Adipocyte (in vitro differentiated cells): ENCODE data around the gene CTNNA1.
A peak's percentile ranks its signal among the peaks of the same experiment; 100 is the strongest.
"Not testable (repeated sequence)": the region's sequence is repeated elsewhere in the genome, so short reads cannot be mapped to it uniquely, and the experiment has no call there.

Source experiments
- DNase-seq: peaks from one replicate; pipeline ENCODE4 v3.0.0-alpha.2; 2015; ENCODE audit warnings: low read depth
- H3K27me3 ChIP-seq: replicated peaks from 2 replicates; pipeline ENCODE4 v1.7.0; 2013; ENCODE audit warnings: mild to moderate bottlenecking, low read length, moderate library complexity; ENCODE audit not compliant: control insufficient read depth, insufficient read depth
- H3K36me3 ChIP-seq: 2 replicates; pipeline ENCODE4 v1.7.0; 2013; ENCODE audit warnings: low read length, mild to moderate bottlenecking, moderate library complexity; ENCODE audit not compliant: control insufficient read depth, insufficient read depth, severe bottlenecking
- H3K4me1 ChIP-seq: 2 replicates; pipeline ENCODE4 v1.7.0; 2013; ENCODE audit warnings: mild to moderate bottlenecking, low read length, moderate library complexity; ENCODE audit not compliant: control insufficient read depth, insufficient read depth
- H3K4me3 ChIP-seq: 2 replicates; pipeline ENCODE4 v1.7.0; 2013; ENCODE audit warnings: mild to moderate bottlenecking, low read length, moderate library complexity
- H3K9ac ChIP-seq: 2 replicates; pipeline ENCODE4 v1.7.0; 2013; ENCODE audit warnings: mild to moderate bottlenecking, low read length, moderate library complexity
- H3K9me3 ChIP-seq: 2 replicates; pipeline ENCODE4 v1.7.0; 2013; ENCODE audit warnings: mild to moderate bottlenecking, low read length, moderate library complexity; ENCODE audit not compliant: control insufficient read depth

The CTNNA1 gene

GRCh38 chr5:138712791-138713190 is 40.4 kb upstream of the CTNNA1 start:
- H3K9me3 ChIP-seq, result no peaks in the 10 kb centered on the region
- H3K36me3 ChIP-seq, result no peaks in the 10 kb centered on the region
- no peak overlapping the region for H3K4me3 ChIP-seq
- DNase-seq, result no peak
- peaks cover 3% of the 10 kb centered on the region for H3K27me3 ChIP-seq
- H3K4me1 ChIP-seq, result no peaks in the 10 kb centered on the region
- H3K9ac ChIP-seq, result no peak overlapping the region

GRCh38 chr5:138713247-138713646 is 40.0 kb upstream of the CTNNA1 start:
- Histone ChIP-seq H3K9ac (no peak overlapping the region), H3K4me1 (no peaks in the 10 kb centered on the region), H3K9me3 (no peaks in the 10 kb centered on the region), H3K36me3 (no peaks in the 10 kb centered on the region), H3K4me3 (no peak overlapping the region), H3K27me3 (peaks cover 3% of the 10 kb centered on the region)
- no peak for DNase-seq

- no peak overlapping the region for H3K9ac ChIP-seq
- H3K4me3 ChIP-seq, result no peak overlapping the region
- peaks cover 3% of the 10 kb centered on the region for H3K27me3 ChIP-seq
- H3K4me1 ChIP-seq, result no peaks in the 10 kb centered on the region
- DNase-seq, result no peak
- H3K36me3 ChIP-seq, result no peaks in the 10 kb centered on the region
- H3K9me3 ChIP-seq, result no peaks in the 10 kb centered on the region
These were observed 38.5 kb upstream of the CTNNA1 start for GRCh38 chr5:138714694-138715093.

GRCh38 chr5:138715931-138716432 is 37.2 kb upstream of the CTNNA1 start:
- H3K4me1 ChIP-seq, H3K9me3 ChIP-seq, H3K27me3 ChIP-seq, DNase-seq, H3K4me3 ChIP-seq, H3K9ac ChIP-seq, H3K36me3 ChIP-seq: not testable (repeated sequence)

GRCh38 chr5:138716456-138716924 is 36.7 kb upstream of the CTNNA1 start:
- H3K9ac ChIP-seq, result no peak overlapping the region
- no peak overlapping the region for H3K4me3 ChIP-seq
- H3K36me3 ChIP-seq, result no peaks in the 10 kb centered on the region
- peaks cover 3% of the 10 kb centered on the region for H3K27me3 ChIP-seq
- no peak for DNase-seq
- no peaks in the 10 kb centered on the region for H3K4me1 ChIP-seq
- H3K9me3 ChIP-seq, result no peaks in the 10 kb centered on the region

GRCh38 chr5:138717399-138717798 is 35.8 kb upstream of the CTNNA1 start:
- Histone ChIP-seq H3K36me3 (no peaks in the 10 kb centered on the region), H3K4me3 (no peak overlapping the region), H3K4me1 (no peaks in the 10 kb centered on the region), H3K27me3 (peaks cover 12% of the 10 kb centered on the region), H3K9ac (no peak overlapping the region), H3K9me3 (no peaks in the 10 kb centered on the region)
- DNase-seq, result no peak

- DNase-seq, result no peak
- peaks cover 19% of the 10 kb centered on the region for H3K27me3 ChIP-seq
- peaks cover 7% of the 10 kb centered on the region for H3K4me1 ChIP-seq
- no peak overlapping the region for H3K4me3 ChIP-seq
- no peak overlapping the region for H3K9ac ChIP-seq
- H3K36me3 ChIP-seq, result no peaks in the 10 kb centered on the region
- H3K9me3 ChIP-seq, result no peaks in the 10 kb centered on the region
These were observed 33.4 kb upstream of the CTNNA1 start for GRCh38 chr5:138719811-138720210.

GRCh38 chr5:138720840-138721239 is 32.4 kb upstream of the CTNNA1 start:
- Histone ChIP-seq H3K36me3 (no peaks in the 10 kb centered on the region), H3K4me1 (peaks cover 17% of the 10 kb centered on the region), H3K9ac (no peak overlapping the region), H3K4me3 (no peak overlapping the region), H3K9me3 (no peaks in the 10 kb centered on the region), H3K27me3 (peaks cover 18% of the 10 kb centered on the region)
- DNase-seq, result no peak

- Histone ChIP-seq H3K9ac (no peak overlapping the region), H3K27me3 (peaks cover 18% of the 10 kb centered on the region), H3K4me1 (peaks cover 23% of the 10 kb centered on the region), H3K36me3 (no peaks in the 10 kb centered on the region), H3K4me3 (no peak overlapping the region), H3K9me3 (no peaks in the 10 kb centered on the region)
- DNase-seq, result no peak
These were observed 31.2 kb upstream of the CTNNA1 start for GRCh38 chr5:138721979-138722378.

GRCh38 chr5:138722544-138723177 is 30.6 kb upstream of the CTNNA1 start:
- no peak for DNase-seq
- no peak overlapping the region for H3K4me3 ChIP-seq
- H3K4me1 ChIP-seq, result peaks cover 23% of the 10 kb centered on the region
- no peaks in the 10 kb centered on the region for H3K9me3 ChIP-seq
- no peak overlapping the region for H3K9ac ChIP-seq
- H3K27me3 ChIP-seq, result peaks cover 18% of the 10 kb centered on the region
- H3K36me3 ChIP-seq, result no peaks in the 10 kb centered on the region

- H3K36me3 ChIP-seq, result no peaks in the 10 kb centered on the region
- DNase-seq, result peak; percentile 76
These were observed 28.6 kb upstream of the CTNNA1 start for GRCh38 chr5:138724470-138725146.

More at GRCh38 chr5:138724470-138725146, 28.6 kb upstream of the CTNNA1 start:
- H3K4me1 ChIP-seq, result peaks cover 23% of the 10 kb centered on the region
- H3K9ac ChIP-seq, result no peak overlapping the region
- H3K27me3 ChIP-seq, result peaks cover 18% of the 10 kb centered on the region
- no peak overlapping the region for H3K4me3 ChIP-seq
- no peaks in the 10 kb centered on the region for H3K9me3 ChIP-seq
